22Rv1 (cell line): ENCODE data around the gene PRR11.
"Not testable (repeated sequence)": the region's sequence is repeated elsewhere in the genome, so short reads cannot be mapped to it uniquely, and the experiment has no call there.

Experiments used
- H3K27ac ChIP-seq: fragments of 450-650 bp; 2 replicates; pipeline ENCODE4 v1.5.1; 2017
- ZFX ChIP-seq: fragments of 450-650 bp; IDR thresholded peaks from 2 replicates; pipeline ENCODE4 v1.6.1; 2017; ENCODE audit warnings: antibody characterized with exemption, borderline replicate concordance
- TF ChIP-seq, protein P1 (sequence below): fragments of 450-650 bp; IDR thresholded peaks from 2 replicates; pipeline ENCODE4 v1.5.1; 2017; ENCODE audit warnings: mild to moderate bottlenecking

PRR11 gene

DNA sequence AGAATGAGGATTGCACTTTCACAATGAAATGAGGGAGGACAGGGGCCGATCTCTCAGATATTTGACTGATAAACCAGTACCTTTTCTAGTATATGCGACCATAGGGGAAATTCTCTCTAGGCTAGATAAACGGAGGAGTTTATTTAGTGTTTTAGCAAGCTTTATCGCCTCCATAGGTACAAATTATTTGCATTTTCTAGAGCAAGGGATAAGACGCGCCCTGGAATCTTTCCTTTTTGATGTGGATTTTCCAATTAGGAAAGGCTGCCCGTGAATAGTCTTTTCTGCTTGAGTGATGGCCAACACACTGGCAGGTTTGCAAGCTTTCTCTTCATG, 64.4 kb downstream of the PRR11 start:
- no peak for TF ChIP-seq ZFX
- TF ChIP-seq, protein P1, sequence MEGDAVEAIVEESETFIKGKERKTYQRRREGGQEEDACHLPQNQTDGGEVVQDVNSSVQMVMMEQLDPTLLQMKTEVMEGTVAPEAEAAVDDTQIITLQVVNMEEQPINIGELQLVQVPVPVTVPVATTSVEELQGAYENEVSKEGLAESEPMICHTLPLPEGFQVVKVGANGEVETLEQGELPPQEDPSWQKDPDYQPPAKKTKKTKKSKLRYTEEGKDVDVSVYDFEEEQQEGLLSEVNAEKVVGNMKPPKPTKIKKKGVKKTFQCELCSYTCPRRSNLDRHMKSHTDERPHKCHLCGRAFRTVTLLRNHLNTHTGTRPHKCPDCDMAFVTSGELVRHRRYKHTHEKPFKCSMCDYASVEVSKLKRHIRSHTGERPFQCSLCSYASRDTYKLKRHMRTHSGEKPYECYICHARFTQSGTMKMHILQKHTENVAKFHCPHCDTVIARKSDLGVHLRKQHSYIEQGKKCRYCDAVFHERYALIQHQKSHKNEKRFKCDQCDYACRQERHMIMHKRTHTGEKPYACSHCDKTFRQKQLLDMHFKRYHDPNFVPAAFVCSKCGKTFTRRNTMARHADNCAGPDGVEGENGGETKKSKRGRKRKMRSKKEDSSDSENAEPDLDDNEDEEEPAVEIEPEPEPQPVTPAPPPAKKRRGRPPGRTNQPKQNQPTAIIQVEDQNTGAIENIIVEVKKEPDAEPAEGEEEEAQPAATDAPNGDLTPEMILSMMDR: no peak
- H3K27ac ChIP-seq: peak overlapping the region; percentile 68

DNA sequence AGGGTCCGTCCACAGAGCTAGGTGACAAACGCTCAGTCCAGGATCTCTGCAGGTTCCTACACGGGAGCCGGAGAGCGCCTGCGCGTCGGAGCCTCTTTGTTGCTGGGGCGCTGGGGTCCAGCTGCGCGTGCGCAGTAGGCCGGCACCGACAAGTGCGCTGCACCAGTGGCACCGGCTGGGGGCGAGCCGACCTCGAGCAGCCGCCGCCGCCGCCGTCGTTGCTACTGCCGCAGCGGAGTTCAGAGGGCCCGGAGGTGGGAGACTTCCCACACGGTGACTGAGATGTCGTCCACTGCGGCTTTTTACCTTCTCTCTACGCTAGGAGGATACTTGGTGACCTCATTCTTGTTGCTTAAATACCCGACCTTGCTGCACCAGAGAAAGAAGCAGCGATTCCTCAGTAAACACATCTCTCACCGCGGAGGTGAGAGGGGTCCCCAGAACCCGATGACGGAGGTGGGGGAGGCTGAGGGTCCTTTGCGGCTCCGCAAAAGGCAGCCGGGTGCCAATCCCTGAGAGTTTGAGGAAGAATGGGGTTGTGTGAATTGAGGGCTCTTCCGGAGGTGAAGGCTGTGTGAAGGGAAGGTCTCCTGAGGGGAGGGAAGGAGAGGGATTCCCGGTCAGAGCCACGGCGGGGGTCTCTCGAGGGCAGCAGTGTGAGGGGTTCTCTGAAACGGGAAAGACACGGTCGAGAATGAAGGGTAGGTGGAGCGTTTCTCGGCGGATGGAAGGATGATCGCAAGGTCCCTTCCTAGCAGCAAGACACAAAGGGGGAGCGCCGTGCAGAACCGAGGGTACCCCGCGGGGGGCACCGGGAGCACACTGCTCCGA, 65.0 kb downstream of the PRR11 start, which contains the start of gene GDPD1:
Gene GDPD1, plus strand, starts transcription at position 184 of the 831 bp plus-strand sequence. Its CDS starts 99 bp downstream, at position 283.
- no peak for TF ChIP-seq ZFX
- TF ChIP-seq, protein P1: peak; percentile 87
- peak within 1 kb of the TSS; percentile 68 for H3K27ac ChIP-seq

DNA sequence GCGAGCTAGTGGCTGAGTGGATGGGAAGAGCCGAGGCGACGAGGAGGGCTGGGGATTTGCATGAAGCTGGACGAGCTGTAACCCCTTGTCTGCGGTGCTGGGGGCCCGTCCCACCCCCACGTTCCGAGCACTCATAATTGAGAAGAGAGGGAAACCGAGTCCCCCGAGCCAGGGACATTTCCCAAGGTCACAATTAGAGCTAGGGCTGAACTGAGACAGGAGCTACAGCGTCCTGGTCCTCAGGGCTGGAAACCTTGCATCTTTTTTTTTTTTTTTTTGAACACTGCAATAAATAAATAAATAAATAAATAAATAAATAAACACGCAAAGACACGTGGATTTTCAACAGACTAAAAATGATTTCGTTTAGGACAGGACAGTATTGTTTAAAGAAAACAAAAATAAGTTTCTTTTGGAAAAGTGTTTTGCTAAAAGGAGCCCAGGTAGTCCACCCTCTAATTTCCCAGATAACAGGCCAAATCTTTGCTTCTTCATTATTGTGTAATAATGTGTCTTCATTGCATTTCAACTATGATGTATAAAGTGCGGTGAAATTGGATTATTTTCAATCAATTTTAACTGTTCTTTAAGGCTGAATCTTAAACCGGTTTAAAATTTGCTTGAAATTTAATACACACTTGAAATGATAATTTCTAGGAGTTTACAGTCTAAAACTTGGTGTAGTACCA, 65.8 kb downstream of the PRR11 start:
- H3K27ac ChIP-seq: peak overlapping the region; percentile 68
- TF ChIP-seq, protein P1: no peak
- no peak for TF ChIP-seq ZFX

DNA sequence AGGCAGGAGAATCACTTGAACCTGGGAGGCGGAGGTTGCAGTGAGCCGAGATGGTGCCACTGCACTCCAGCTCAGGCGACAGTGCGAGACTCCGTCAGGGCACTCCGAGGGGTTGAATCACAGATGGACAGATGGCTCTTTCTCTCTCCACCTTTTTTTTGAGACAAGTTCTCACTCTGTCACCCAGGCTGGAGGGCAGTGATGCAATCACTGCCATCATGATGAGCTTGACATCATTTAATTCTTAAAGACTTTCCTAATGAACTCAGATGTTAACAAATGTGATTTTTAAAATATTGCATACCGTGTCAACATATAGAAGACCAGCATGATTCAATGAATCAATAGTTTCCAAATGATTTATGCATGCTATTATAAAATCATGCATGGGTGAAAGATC, 68.3 kb downstream of the PRR11 start:
- no peak overlapping the region for H3K27ac ChIP-seq
- TF ChIP-seq, protein P1: no peak
- TF ChIP-seq ZFX: no peak

DNA sequence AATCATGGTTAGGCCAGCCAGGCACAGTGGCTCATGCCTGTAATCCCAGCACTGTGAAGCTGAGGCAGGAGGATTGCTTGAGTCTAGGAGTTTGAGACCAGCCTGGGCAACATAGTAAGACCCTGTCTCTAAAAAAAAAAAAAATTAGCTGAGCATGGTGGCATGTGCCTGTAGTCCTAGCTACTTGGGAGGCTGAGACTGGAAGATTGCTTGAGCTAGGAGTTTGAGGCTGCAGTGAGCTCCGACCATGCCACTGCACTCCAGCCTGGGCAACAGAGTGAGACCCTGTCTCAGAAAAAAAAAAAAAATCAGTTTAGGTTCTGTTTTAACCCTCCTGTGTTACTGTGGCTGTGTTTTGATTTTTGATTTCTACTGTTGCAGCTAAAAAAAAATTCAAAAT, 73.0 kb downstream of the PRR11 start:
- not testable (repeated sequence) for H3K27ac ChIP-seq

DNA sequence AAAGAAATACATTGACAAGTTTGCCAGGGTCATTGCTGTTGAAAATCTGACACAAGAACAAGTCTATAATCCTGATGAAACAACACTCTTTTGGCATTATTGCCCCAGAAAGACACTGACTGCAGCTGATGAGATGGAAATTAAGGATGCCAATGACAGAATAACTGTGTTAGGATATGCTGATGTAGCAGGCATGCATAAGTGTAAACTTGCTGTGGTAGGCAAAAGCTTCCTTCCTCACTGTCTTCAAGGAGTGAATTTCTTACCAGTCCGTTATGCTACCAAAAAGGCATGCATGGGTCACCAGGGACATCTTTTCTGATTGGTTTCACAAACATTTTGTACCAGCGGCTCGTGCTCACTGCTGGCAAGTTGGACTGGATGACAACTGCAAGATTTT, 75.2 kb downstream of the PRR11 start:
- no peak overlapping the region for H3K27ac ChIP-seq
- TF ChIP-seq, protein P1: no peak
- no peak for TF ChIP-seq ZFX

DNA sequence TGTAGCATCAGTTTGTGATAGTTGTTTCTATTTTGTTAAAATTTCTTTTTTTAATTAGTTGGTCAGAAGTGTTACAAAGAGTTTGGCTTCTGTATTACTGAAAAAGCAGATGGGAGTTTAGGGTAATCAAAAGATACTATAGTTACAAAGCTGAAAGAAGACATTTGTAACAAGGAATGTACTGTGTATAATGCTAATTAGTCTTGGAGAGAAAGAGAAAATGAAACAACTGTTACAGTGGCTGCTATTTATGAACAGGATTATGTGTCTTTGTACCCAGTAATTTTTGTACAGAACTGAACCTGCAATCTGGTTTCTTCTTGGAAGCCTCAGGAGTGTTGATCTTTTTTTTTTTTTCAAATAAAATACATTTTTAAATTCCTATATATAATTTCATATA, 79.1 kb downstream of the PRR11 start:
- TF ChIP-seq, protein P1: no peak
- no peak for TF ChIP-seq ZFX
- H3K27ac ChIP-seq: no peak overlapping the region
